Panc1 (cell line): Measurements from ENCODE around the gene ASIC1. TPM values are rescaled to one million over a fixed set of nuclear protein-coding genes. Genes with fewer than 3 reads are reported as not detected.
"Not testable (repeated sequence)": the region's sequence is repeated elsewhere in the genome, so short reads cannot be mapped to it uniquely, and the experiment has no call there.

Experiments used
- ATAC-seq: fragments of 200-7000 bp; cut with Tn5 transposase; 2 replicates; pipeline ENCODE4 v1.9.1; 2020; ENCODE audit warnings: mild to moderate bottlenecking, moderate library complexity
- BruUV-seq: library from RNA; stranded (reverse); fragments of 400-500 nt; replicated peaks from 2 replicates; lab custom pipeline; 2021; lab: Mats Ljungman, UMichigan
- CTCF ChIA-PET: fragments of 300-600 bp; sonication (Branson Sonifier 250); formaldehyde crosslinking; loops from one replicate; lab custom pipeline; 2022; ENCODE audit warnings: antibody characterized with exemption; lab: Charles Lee
- POLR2A ChIA-PET: fragments of 300-600 bp; sonication (Branson Sonifier 250); formaldehyde crosslinking; loops from one replicate; lab custom pipeline; 2022; ENCODE audit warnings: antibody characterized with exemption; lab: Charles Lee
- DNase-seq: peaks from one replicate; pipeline ENCODE4 v3.0.0-alpha.2; 2010; ENCODE audit warnings: low read depth, low spot score
- H3K27ac ChIP-seq: 2 replicates; pipeline ENCODE4 v1.5.1; 2011; ENCODE audit warnings: mild to moderate bottlenecking, low read length, inconsistent platforms
- H3K27me3 ChIP-seq: fragments of 200-500 bp; sonication (Bioruptor generic); 2 replicates; pipeline ENCODE4 v1.6.0; 2014; ENCODE audit warnings: low read length, inconsistent platforms; ENCODE audit not compliant: control insufficient read depth, insufficient read depth
- H3K36me3 ChIP-seq: fragments of 200-500 bp; sonication (Bioruptor generic); 2 replicates; pipeline ENCODE4 v1.5.1; 2014; ENCODE audit warnings: inconsistent platforms, mild to moderate bottlenecking, low read length, moderate library complexity; ENCODE audit not compliant: control insufficient read depth, insufficient read depth
- H3K4me1 ChIP-seq: 2 replicates; pipeline ENCODE4 v1.5.1; 2011; ENCODE audit warnings: inconsistent platforms, mild to moderate bottlenecking, low read length, moderate library complexity; ENCODE audit not compliant: control insufficient read depth, insufficient read depth
- H3K4me3 ChIP-seq, 2 experiments: 2 replicates each; pipeline ENCODE4 v1.5.1; 2011 to 2012; ENCODE audit warnings: low read depth in 2 of 2, low read length in 2 of 2, mild to moderate bottlenecking in 2 of 2, inconsistent platforms in 1 of 2, moderate library complexity in 1 of 2
- H3K9me3 ChIP-seq: fragments of 200-500 bp; sonication (Bioruptor generic); 2 replicates; pipeline ENCODE4 v1.5.1; 2014; ENCODE audit warnings: low read depth, mild to moderate bottlenecking, inconsistent platforms, low read length, moderate library complexity; ENCODE audit not compliant: control insufficient read depth, insufficient read depth
- POLR2AphosphoS5 ChIP-seq: IDR thresholded peaks from 2 replicates; pipeline ENCODE4 v1.6.1; 2012; ENCODE audit warnings: mild to moderate bottlenecking, low read depth, low read length, moderate library complexity
- SIN3A ChIP-seq: IDR thresholded peaks from 2 replicates; pipeline ENCODE4 v1.6.1; 2012; ENCODE audit warnings: low read depth, mild to moderate bottlenecking, low read length, moderate library complexity, borderline replicate concordance; ENCODE audit not compliant: insufficient read depth
- TCF7L2 ChIP-seq: IDR thresholded peaks from 2 replicates; pipeline ENCODE4 v1.6.1; 2011; ENCODE audit warnings: mild to moderate bottlenecking, low read depth, low read length, inconsistent platforms
- in situ Hi-C: cut with HindIII; loops from 2 replicates; pipeline ENCODE4 v1.10.0; 2016; ENCODE audit warnings: low sequenced_read_pairs, low pct_unique_long_range_greater_than_20kb
- intact Hi-C: fragments of 100-400 bp; cut with micrococcal nuclease; formaldehyde crosslinking; loops from one replicate; pipeline ENCODE4 v1.10.0; 2022; ENCODE audit not compliant: unreplicated experiment
- total RNA-seq: library from RNA; stranded (reverse); gene quantifications from one replicate; pipeline ENCODE4 v1.2.1, GENCODE V29; 2021; ENCODE audit not compliant: unreplicated experiment
- TF ChIP-seq, protein P1 (sequence below): fragments of 450-650 bp; IDR thresholded peaks from 2 replicates; pipeline ENCODE4 v1.5.1; 2017; ENCODE audit warnings: mild to moderate bottlenecking
- TF ChIP-seq, protein P2 (sequence below), 2 experiments: IDR thresholded peaks; 2 replicates each; pipeline ENCODE4 v1.6.1; 2011 to 2012; ENCODE audit warnings: low read depth in 2 of 2, control low read depth in 1 of 2, low read length in 1 of 2, mild to moderate bottlenecking in 1 of 2, moderate library complexity in 1 of 2; ENCODE audit not compliant: insufficient read depth in 1 of 2

ASIC1 gene
- total RNA-seq, 1 experiment from 2014 or later = 13.5 TPM

DNA sequence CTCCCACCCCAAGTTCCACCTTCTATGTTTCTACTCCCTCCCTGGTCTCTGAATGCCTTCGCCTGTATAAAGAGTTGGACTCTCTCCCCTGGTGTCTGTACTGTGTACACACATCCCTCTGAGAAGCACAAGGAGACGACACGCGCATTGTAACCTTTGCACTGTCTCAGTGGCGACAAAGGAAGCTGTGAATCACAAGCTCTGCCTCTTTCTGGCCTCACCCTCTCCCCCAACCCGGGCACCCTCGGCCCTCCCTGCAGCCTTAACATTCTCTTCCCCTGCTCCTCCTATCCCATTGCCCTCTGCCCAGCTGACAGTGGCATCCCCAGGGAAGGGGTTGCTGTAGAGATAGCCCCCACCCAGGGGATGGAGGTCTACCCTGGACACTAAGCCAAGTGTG lies 25.2 kb downstream of the ASIC1 start:
- CTCF ChIA-PET = interaction anchor here (1.4 kb wide), 1 partner anchor 13 kb away, joined by 6 read pairs; no protein-coding TSS in a partner anchor

DNA sequence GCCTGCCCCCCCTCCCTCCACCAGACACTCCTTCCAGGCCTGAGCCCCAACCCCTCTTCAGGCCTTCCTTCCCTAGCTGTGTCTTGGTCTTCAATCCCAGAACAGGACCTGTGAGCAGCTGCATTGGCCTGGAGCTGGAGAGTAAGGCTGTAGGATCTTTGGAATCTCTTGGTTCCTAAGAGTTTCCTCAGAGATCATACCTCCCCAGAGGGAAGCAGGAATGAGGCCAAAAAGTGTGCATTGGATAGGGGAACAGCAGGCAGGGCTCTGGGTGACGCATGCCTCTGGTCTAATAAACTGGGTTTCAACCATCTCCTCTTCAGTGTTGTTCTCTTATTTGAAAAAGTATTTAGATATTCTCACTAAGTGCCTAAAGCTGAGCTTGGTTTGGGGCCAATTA lies 25.9 kb downstream of the ASIC1 start:
- ChIA-PET POLR2A (no interaction called here), CTCF (interaction anchor here (1.4 kb wide), 1 partner anchor 14 kb away, joined by 6 read pairs; no protein-coding TSS in a partner anchor)
- in situ Hi-C loops (no loop called here), intact Hi-C loops (loop anchor here (10.0 kb wide), 1 partner anchor 232 kb away; no protein-coding TSS in a partner anchor)
- H3K27me3 ChIP-seq = no peaks in the 10 kb centered on the region
- no peaks in the 10 kb centered on the region; the same call in 1 of the 2 replicates for H3K36me3 ChIP-seq
- BruUV-seq = TSS peak; percentile 96
- no peaks in the 10 kb centered on the region for H3K9me3 ChIP-seq
- TF ChIP-seq POLR2AphosphoS5 = no peak
- TF ChIP-seq TCF7L2 = no peak
- no peak overlapping the region for H3K27ac ChIP-seq
- ATAC-seq (no peak), DNase-seq (no peak)
- peaks cover 4% of the 10 kb centered on the region; the same call in 1 of the 2 replicates for H3K4me1 ChIP-seq
- no peak overlapping the region for H3K4me3 ChIP-seq

More for the DNA sequence above, 25.2 kb downstream of the ASIC1 start:
- peaks cover 4% of the 10 kb centered on the region; the same call in 1 of the 2 replicates for H3K4me1 ChIP-seq
- H3K36me3 ChIP-seq = no peaks in the 10 kb centered on the region
- no peak overlapping the region for H3K27ac ChIP-seq
- no peaks in the 10 kb centered on the region for H3K27me3 ChIP-seq
- in situ Hi-C loops (no loop called here), intact Hi-C loops (loop anchor here (10.0 kb wide), 1 partner anchor 232 kb away; no protein-coding TSS in a partner anchor)
- POLR2A ChIA-PET = no interaction called here
- H3K4me3 ChIP-seq = no peak overlapping the region
- ATAC-seq = no peak
- TF ChIP-seq POLR2AphosphoS5 (no peak), SIN3A (no peak), TCF7L2 (no peak)
- TF ChIP-seq, protein P1, sequence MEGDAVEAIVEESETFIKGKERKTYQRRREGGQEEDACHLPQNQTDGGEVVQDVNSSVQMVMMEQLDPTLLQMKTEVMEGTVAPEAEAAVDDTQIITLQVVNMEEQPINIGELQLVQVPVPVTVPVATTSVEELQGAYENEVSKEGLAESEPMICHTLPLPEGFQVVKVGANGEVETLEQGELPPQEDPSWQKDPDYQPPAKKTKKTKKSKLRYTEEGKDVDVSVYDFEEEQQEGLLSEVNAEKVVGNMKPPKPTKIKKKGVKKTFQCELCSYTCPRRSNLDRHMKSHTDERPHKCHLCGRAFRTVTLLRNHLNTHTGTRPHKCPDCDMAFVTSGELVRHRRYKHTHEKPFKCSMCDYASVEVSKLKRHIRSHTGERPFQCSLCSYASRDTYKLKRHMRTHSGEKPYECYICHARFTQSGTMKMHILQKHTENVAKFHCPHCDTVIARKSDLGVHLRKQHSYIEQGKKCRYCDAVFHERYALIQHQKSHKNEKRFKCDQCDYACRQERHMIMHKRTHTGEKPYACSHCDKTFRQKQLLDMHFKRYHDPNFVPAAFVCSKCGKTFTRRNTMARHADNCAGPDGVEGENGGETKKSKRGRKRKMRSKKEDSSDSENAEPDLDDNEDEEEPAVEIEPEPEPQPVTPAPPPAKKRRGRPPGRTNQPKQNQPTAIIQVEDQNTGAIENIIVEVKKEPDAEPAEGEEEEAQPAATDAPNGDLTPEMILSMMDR = no peak
- TF ChIP-seq, protein P2, sequence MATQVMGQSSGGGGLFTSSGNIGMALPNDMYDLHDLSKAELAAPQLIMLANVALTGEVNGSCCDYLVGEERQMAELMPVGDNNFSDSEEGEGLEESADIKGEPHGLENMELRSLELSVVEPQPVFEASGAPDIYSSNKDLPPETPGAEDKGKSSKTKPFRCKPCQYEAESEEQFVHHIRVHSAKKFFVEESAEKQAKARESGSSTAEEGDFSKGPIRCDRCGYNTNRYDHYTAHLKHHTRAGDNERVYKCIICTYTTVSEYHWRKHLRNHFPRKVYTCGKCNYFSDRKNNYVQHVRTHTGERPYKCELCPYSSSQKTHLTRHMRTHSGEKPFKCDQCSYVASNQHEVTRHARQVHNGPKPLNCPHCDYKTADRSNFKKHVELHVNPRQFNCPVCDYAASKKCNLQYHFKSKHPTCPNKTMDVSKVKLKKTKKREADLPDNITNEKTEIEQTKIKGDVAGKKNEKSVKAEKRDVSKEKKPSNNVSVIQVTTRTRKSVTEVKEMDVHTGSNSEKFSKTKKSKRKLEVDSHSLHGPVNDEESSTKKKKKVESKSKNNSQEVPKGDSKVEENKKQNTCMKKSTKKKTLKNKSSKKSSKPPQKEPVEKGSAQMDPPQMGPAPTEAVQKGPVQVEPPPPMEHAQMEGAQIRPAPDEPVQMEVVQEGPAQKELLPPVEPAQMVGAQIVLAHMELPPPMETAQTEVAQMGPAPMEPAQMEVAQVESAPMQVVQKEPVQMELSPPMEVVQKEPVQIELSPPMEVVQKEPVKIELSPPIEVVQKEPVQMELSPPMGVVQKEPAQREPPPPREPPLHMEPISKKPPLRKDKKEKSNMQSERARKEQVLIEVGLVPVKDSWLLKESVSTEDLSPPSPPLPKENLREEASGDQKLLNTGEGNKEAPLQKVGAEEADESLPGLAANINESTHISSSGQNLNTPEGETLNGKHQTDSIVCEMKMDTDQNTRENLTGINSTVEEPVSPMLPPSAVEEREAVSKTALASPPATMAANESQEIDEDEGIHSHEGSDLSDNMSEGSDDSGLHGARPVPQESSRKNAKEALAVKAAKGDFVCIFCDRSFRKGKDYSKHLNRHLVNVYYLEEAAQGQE (IDR thresholded peaks at IDR 0.05; ENCODE audit: insufficient read depth in 1 of 2, low read depth in 2 of 2, low read length in 1 of 2) = no peak
- DNase-seq = no peak
- H3K9me3 ChIP-seq = no peaks in the 10 kb centered on the region
- BruUV-seq = no TSS peak

DNA sequence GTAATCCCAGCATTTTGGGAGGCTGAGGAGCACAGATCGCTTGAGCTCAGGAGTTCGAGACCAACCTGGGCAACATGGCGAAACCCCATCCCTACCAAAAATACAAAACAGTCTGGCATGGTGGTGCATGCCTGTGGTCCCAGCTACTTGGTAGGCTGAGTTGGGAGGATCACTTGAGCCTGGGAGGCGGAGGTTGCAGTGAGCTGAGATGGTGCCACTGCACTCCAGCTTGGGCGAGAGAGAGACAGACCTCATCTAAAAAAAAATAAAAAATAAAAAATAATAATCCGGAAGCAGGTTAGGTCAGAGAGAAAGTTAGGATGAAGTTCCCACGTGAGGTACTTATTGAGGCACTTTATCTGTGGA lies 27.0 kb downstream of the ASIC1 start:
- ATAC-seq, BruUV-seq, H3K9me3 ChIP-seq, in situ Hi-C loops, DNase-seq, H3K36me3 ChIP-seq, H3K4me1 ChIP-seq, H3K27me3 ChIP-seq: not testable (repeated sequence)
- H3K4me3 ChIP-seq = peak overlapping the region; percentile 80 to 88
- intact Hi-C loops = loop anchor here (10.0 kb wide), 1 partner anchor 230 kb away; no protein-coding TSS in a partner anchor
- ChIA-PET CTCF (interaction anchor here (0.7 to 2.6 kb wide), 9 partner anchors 10 to 420 kb away, joined by 3 to 11 read pairs (median 8); partner anchors contain the start of genes CERS5 and COX14), POLR2A (interaction anchor here (0.7 to 1.0 kb wide), 5 partner anchors 10 to 290 kb away, joined by 5 to 20 read pairs (median 13); no protein-coding TSS in a partner anchor)
- H3K27ac ChIP-seq = peak overlapping the region; percentile 97
